RPMI7951 (cell line): ENCODE measurements around the gene OR5T1. TPM values are rescaled to one million over a fixed set of nuclear protein-coding genes. Genes with fewer than 3 reads are reported as not detected.

Experiments
- DNase-seq: peaks from one replicate; pipeline ENCODE4 v3.0.0-alpha.2; 2012; ENCODE audit warnings: low read depth
- total RNA-seq: library from RNA; depleted of rRNA; stranded (reverse); fragments of >200 nt; shearing (Covaris generic); gene quantifications from 2 replicates; pipeline ENCODE4 v1.2.3, GENCODE V29; 2014; rRNA removed

OR5T1 gene
- total RNA-seq = not detected in 2 replicates

DNA sequence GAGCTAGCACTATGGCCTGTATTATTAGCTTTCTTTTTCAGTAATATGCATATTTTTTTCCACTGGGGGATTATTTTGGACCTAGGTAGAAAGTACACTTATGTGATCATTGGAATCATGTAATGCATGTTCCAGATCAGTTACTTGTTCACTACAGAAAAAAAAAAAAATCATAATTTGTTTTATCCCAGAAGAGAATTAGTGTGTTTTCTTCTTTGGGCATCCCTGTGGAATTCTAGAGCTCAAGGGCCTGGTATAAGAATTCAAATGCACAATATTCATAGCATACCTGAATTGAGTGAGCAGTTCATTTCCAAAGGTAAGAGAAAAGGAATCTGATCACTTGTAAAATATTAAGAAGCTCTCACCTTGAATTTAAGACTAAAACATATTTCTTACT lies at the start of gene OR5T1:
TSS of gene OR5T1 (plus strand) at position 301 of the 400 bp plus-strand sequence. CDS start 1,485 bp downstream, outside the sequence.
- DNase-seq = no peak

DNA sequence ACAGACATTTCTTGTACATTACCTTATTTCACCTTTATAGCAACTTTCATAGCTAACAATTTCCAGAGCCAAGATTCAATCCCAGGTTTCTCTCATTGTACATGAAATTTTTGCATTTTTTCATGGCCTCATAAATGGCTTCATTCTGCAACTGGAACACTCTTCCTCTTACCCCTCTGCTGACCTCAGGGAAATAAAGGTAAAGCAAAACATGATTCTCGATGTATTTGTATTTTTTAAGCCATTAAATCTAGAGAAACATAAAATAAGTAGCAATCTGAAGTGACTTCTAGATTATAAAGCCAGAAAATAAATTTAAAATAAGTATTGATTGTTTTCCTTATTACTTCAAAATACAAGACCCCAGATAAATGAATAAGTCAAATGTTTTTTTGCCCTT lies 39.8 kb upstream of the OR5T1 start, which contains the start of gene OR5T2:
TSS of gene OR5T2 (minus strand) at position 101 of the 400 bp plus-strand sequence. CDS start 1,193 bp downstream, outside the sequence.
- DNase-seq = no peak

DNA sequence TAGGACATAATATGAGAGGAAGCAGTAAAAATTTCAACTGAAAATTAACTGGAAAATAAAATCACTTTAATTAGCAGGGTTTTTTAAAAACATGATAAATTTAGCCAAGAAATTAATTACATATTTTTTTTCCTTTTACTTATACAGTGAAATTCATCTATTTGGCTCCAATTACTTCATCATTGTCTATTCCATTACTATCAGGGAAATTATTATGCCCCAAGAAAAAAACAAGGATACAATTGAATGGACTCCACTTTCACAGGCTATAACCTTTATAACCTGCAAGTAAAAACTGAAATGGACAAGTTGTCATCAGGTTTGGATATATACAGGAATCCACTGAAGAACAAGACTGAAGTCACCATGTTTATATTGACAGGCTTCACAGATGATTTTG lies 22.0 kb upstream of the OR5T1 start, which contains the start of gene OR5T3:
TSS of gene OR5T3 (plus strand) at position 301 of the 400 bp plus-strand sequence. CDS start at position 301, 0 bp downstream.
- DNase-seq = no peak

DNA sequence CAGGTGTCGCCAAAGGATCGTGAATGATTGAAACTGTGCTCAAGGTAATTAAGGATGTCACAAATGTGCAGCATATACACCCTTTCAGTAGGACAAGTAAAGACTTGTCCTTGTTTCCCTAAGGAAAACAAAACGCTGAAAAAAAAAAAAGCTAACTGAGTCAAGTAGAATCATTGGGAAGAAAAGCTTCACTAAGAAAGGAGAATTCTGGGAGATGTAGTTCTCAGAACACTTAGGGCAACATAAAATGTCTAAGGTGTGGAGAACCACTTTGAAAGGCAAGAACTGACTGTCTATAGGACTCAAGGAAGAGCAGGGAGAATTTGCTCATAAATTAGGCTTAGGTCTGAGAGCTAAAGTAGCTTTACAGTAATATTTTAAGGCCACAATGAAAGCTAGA lies 2.9 kb upstream of the OR5T1 start:
- DNase-seq = no peak

DNA sequence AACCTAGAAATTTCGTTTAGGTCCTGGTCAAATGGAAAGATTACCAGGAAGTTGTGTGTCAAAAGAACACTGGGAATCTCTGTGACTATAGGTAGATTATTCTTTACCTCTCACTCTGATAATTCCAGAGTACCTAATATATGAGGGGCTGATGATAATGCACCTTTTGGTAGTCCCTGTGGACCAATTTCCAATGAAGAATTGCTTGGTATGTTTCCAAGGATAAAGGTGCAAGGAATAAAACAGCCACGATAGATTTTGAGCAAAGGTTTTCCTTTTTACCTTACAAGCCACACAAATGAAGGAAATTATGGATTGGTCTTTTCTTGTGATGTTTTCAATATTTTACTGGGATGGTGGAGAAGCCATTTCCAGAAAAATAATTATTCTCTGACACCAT lies 18.2 kb downstream of the OR5T1 start, which contains the start of gene OR8H1:
TSS of gene OR8H1 (minus strand) at position 101 of the 400 bp plus-strand sequence. CDS start 1,192 bp downstream, outside the sequence.
- no peak for DNase-seq

DNA sequence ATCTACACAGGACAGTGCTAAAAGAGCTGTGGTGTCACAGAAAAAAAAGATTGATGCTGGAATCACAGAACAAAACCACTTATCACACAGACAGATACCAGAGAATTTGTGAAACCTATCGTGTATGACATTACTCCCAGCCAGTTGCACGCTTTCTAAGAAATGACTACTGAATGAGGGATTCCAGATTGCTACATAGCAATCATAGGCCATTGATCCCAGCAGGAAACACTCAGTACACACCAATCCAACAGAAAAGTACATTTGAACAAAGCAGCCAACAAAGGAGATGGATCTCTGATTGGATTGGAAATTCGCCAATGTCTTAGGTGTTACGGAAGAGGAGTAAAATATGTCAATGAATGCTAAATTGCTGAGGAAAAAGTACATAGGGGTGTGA lies 22.9 kb downstream of the OR5T1 start:
- DNase-seq = no peak

DNA sequence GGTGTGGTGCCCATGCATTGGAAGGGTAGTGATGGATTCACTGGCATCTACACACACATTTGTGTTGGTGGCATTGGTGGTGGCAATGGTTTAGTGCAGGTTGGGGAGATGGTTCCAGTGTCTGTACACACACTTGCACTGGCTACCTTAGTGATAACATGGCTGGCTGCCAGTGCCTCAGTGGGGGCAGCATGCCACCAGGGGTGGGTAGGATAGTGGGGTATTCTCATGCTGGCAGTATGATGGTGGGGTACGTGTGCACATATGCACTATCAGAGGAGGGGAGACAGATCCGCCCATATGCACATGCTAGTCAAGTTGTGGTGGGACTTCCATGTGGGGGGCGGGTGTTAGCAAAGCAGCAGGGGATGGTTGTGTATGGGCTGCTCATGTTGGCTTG lies 33.9 kb downstream of the OR5T1 start:
- DNase-seq = no peak

DNA sequence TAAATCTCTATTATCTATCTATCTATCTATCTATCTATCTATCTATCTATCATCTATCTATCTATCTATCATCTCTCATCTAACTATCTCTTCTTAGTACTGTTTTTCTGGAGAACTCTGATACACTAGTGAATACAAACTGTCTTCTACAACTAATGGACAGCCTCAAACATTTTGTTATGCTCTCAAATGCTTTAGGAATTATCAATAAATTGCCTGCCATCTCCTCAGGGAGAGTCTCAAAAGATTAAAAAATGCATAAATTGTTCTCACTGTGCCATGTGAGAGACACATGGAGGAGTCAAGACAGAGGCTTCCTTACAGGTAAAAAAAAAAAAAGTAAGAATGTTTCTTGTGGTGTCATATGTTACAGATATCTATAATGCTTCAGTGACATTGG lies 40.9 kb downstream of the OR5T1 start, which contains the start of gene OR8K3:
TSS of gene OR8K3 (plus strand) at position 301 of the 400 bp plus-strand sequence. CDS start 3,163 bp downstream, outside the sequence.
- no peak for DNase-seq

Other genes starting within 250 kb of the OR5T1 start
- gene OR5AS1, start 246.5 kb upstream of the OR5T1 start, total RNA-seq = not detected in 2 replicates
- not detected in 2 replicates for gene OR8I2, start 180.8 kb upstream of the OR5T1 start, total RNA-seq
- not detected in 2 replicates for gene OR8H2, start 170.5 kb upstream of the OR5T1 start, total RNA-seq
- not detected in 2 replicates for gene OR8H3, start 151.8 kb upstream of the OR5T1 start, total RNA-seq
- gene OR8J3, start 134.0 kb upstream of the OR5T1 start, total RNA-seq = not detected in 2 replicates
- not detected in 2 replicates for gene OR8K5, start 113.8 kb upstream of the OR5T1 start, total RNA-seq
- not detected in 2 replicates for gene OR5J2, start 97.5 kb upstream of the OR5T1 start, total RNA-seq
- gene OR5T2, start 39.9 kb upstream of the OR5T1 start, total RNA-seq = not detected in 2 replicates
- not detected in 2 replicates for gene OR5T3, start 21.9 kb upstream of the OR5T1 start, total RNA-seq
- gene OR8H1, start 18.1 kb downstream of the OR5T1 start, total RNA-seq = not detected in 2 replicates
- not detected in 2 replicates for gene OR8K3, start 41.0 kb downstream of the OR5T1 start, total RNA-seq
- not detected in 2 replicates for gene OR8K1, start 71.9 kb downstream of the OR5T1 start, total RNA-seq
- gene OR8J1, start 80.1 kb downstream of the OR5T1 start, total RNA-seq = not detected in 2 replicates
- not detected in 2 replicates for gene OR8U1, start 101.5 kb downstream of the OR5T1 start, total RNA-seq
- not detected in 2 replicates for gene OR5AL1, start 138.5 kb downstream of the OR5T1 start, total RNA-seq
- not detected in 2 replicates for gene OR5M3, start 199.2 kb downstream of the OR5T1 start, total RNA-seq
- gene OR5M8, start 217.2 kb downstream of the OR5T1 start, total RNA-seq = not detected in 2 replicates